Lower lobe of right lung (tissue), 2 donors: Measurements from ENCODE around the gene SGK2. TPM values are rescaled to one million over a fixed set of nuclear protein-coding genes. Genes with fewer than 3 reads are reported as not detected.

ENCODE experiments used
- ATAC-seq, 2 donors: fragments of 200-7000 bp; cut with Tn5 transposase; one replicate each; pipeline ENCODE4 v1.9.1; 2020 to 2022; ENCODE audit warnings: mild to moderate bottlenecking in 2 of 2, moderate library complexity in 2 of 2
- DNase-seq: peaks from one replicate; pipeline ENCODE4 v3.0.0-alpha.2; 2020
- H3K27ac ChIP-seq: fragments of 200-600 bp; one replicate; pipeline ENCODE4 v1.8.0; 2022
- H3K27me3 ChIP-seq: fragments of 200-600 bp; one replicate; pipeline ENCODE4 v1.8.0; 2022; ENCODE audit warnings: low read depth
- H3K36me3 ChIP-seq: fragments of 200-600 bp; one replicate; pipeline ENCODE4 v1.8.0; 2022; ENCODE audit warnings: mild to moderate bottlenecking
- H3K4me1 ChIP-seq: fragments of 200-600 bp; one replicate; pipeline ENCODE4 v1.8.0; 2022
- H3K4me3 ChIP-seq: fragments of 200-600 bp; one replicate; pipeline ENCODE4 v1.8.0; 2022; ENCODE audit warnings: mild to moderate bottlenecking
- H3K9me3 ChIP-seq: fragments of 200-600 bp; one replicate; pipeline ENCODE4 v1.8.0; 2022
- intact Hi-C: fragments of 100-400 bp; cut with DNase I; formaldehyde crosslinking; loops from one replicate; pipeline ENCODE4 v1.11.0; 2022
- total RNA-seq: library from RNA; stranded (reverse); fragmentation: NEBNext Ultra II Directional; extraction: Animal tissue kit (Norgen Biotek cat#: 25700); gene quantifications from one replicate; pipeline ENCODE4 v1.2.1, GENCODE V29; 2021
- TF ChIP-seq, protein P1 (sequence below): fragments of 200-600 bp; IDR thresholded peaks from one replicate; pipeline ENCODE4 v1.8.0; 2022; ENCODE audit warnings: antibody characterized with exemption, mild to moderate bottlenecking
- donor health status: DM: no; HTN: yes; CAD: no; lungs with severe emphysema.

SGK2 gene
- total RNA-seq, 1 donor from 2014 or later, result 1.2 TPM

DNA sequence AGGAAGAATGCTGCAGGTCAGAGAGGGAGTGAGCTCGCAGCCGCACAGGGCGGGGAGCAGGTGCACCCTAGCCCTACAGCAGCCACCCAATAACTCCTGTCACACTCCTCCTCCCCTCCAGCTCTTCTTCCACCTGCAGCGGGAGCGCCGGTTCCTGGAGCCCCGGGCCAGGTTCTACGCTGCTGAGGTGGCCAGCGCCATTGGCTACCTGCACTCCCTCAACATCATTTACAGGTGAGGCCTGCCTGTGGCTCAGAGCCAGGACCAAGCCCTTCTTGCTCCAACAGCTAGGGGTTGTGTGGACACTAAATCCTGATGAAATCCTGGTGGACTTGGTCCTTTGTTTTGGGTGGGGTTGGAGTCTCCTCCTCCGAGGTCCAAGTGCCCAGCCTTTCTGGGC lies 11.7 kb downstream of the SGK2 start:
- Histone ChIP-seq H3K36me3 (no peaks in the 10 kb centered on the region), H3K9me3 (no peaks in the 10 kb centered on the region), H3K27ac (no peak overlapping the region), H3K27me3 (no peaks in the 10 kb centered on the region), H3K4me1 (no peaks in the 10 kb centered on the region), H3K4me3 (no peak overlapping the region)
- intact Hi-C loops, result no loop called here
- ATAC-seq, result no peak
- no peak for DNase-seq
- TF ChIP-seq, protein P1, sequence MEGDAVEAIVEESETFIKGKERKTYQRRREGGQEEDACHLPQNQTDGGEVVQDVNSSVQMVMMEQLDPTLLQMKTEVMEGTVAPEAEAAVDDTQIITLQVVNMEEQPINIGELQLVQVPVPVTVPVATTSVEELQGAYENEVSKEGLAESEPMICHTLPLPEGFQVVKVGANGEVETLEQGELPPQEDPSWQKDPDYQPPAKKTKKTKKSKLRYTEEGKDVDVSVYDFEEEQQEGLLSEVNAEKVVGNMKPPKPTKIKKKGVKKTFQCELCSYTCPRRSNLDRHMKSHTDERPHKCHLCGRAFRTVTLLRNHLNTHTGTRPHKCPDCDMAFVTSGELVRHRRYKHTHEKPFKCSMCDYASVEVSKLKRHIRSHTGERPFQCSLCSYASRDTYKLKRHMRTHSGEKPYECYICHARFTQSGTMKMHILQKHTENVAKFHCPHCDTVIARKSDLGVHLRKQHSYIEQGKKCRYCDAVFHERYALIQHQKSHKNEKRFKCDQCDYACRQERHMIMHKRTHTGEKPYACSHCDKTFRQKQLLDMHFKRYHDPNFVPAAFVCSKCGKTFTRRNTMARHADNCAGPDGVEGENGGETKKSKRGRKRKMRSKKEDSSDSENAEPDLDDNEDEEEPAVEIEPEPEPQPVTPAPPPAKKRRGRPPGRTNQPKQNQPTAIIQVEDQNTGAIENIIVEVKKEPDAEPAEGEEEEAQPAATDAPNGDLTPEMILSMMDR, result no peak

DNA sequence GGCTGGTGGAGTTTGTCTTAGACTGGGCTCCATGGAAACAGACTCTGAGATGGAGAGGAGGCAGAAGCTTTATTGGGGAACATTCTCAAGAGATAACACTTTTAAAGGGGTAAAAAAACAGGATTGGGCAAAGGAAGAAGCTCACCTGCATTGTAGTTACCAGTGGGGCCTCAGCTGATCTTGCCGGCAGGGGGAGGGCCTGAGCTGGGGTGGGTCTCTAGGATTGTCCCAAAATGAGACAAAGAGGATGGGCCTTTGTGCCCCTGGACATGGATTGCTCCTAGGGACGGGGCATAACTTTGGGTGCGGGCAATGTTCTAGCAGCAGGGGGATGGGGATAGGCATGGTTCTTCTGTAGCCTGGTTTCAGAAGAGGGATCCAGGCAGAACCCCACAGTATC lies 12.5 kb downstream of the SGK2 start:
- H3K27me3 ChIP-seq, result no peaks in the 10 kb centered on the region
- H3K9me3 ChIP-seq, result no peaks in the 10 kb centered on the region
- no peaks in the 10 kb centered on the region for H3K36me3 ChIP-seq
- TF ChIP-seq, protein P1, result no peak
- H3K4me3 ChIP-seq, result no peak overlapping the region
- intact Hi-C loops, result no loop called here
- DNase-seq (no peak), ATAC-seq (no peak)
- no peaks in the 10 kb centered on the region for H3K4me1 ChIP-seq
- H3K27ac ChIP-seq, result no peak overlapping the region

DNA sequence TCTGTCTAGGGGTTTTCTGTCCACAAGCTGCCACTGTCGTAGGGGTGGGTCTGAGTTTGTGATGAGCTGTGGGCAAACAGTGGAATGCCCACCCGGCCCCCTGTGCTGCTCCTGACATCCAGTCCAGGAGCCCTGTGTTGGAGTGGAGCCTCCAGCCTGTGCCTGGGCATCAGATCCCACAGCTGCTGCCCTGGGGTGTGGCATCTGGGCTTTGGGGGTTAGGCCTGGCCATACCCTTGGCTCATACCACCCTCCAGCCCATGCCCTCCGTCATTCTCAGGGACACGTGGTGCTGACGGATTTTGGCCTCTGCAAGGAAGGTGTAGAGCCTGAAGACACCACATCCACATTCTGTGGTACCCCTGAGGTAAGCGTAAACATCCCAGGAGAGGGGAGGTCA lies 12.9 kb downstream of the SGK2 start:
- no peaks in the 10 kb centered on the region for H3K9me3 ChIP-seq
- no peaks in the 10 kb centered on the region for H3K36me3 ChIP-seq
- H3K27me3 ChIP-seq, result no peaks in the 10 kb centered on the region
- no peak for DNase-seq
- TF ChIP-seq, protein P1, result no peak
- no peaks in the 10 kb centered on the region for H3K4me1 ChIP-seq
- no peak overlapping the region for H3K27ac ChIP-seq
- no peak for ATAC-seq
- no peak overlapping the region for H3K4me3 ChIP-seq
- intact Hi-C loops, result no loop called here

DNA sequence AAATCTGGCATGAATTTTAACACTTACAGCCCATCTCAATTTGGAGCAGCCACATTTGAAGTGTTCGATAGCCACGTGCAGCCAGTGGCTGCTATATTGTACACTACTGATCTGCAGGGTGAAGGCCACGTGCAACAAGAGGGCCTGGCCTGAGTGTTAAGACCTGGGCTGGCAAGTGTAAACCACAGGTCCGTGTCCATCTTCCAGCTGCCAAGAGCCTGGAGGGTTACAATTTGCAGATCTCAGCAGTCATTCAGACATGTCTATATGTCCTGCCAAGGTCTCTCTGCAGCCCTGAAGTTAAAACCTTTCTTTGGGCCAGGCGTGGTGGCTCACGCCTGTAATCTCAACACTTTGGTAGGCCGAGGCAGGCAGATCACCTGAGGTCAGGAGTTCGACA lies 14.1 kb downstream of the SGK2 start:
- Histone ChIP-seq H3K9me3 (no peaks in the 10 kb centered on the region), H3K4me1 (no peaks in the 10 kb centered on the region), H3K4me3 (no peak overlapping the region), H3K27ac (no peak overlapping the region), H3K27me3 (no peaks in the 10 kb centered on the region), H3K36me3 (no peaks in the 10 kb centered on the region)
- DNase-seq, result no peak
- ATAC-seq, result no peak
- intact Hi-C loops, result no loop called here
- TF ChIP-seq, protein P1, result no peak

DNA sequence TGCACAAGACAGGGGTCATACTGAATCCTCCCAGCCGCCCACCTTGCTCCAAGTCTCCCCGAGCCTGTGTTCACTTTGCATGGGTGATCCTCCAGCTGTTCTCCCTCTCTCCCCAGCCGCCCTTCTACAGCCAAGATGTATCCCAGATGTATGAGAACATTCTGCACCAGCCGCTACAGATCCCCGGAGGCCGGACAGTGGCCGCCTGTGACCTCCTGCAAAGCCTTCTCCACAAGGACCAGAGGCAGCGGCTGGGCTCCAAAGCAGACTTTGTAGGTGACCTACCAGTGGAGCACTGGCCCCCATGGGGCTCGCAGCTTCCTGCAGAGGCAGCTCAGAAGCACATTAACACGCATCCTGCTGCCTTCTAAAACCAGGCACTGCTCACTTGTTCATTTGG lies 17.3 kb downstream of the SGK2 start:
- Histone ChIP-seq H3K36me3 (no peaks in the 10 kb centered on the region), H3K4me1 (no peaks in the 10 kb centered on the region), H3K27ac (no peak overlapping the region), H3K27me3 (no peaks in the 10 kb centered on the region), H3K4me3 (no peak overlapping the region), H3K9me3 (no peaks in the 10 kb centered on the region)
- intact Hi-C loops, result no loop called here
- DNase-seq, result no peak
- TF ChIP-seq, protein P1, result no peak
- no peak for ATAC-seq
